Keratinocyte (primary cell): ENCODE results near the gene TNFAIP8. TPM values are rescaled to one million over a fixed set of nuclear protein-coding genes. Genes with fewer than 3 reads are reported as not detected.

Experiments
- DNase-seq: peaks from one replicate; pipeline ENCODE4 v3.0.0-alpha.2; 2011; ENCODE audit warnings: low read depth, missing footprints, low spot score
- FAIRE-seq: peaks from 2 replicates; lab custom pipeline; 2011; peaks lifted over from hg19 to GRCh38; lab: Jason Lieb, UNC
- H2AFZ ChIP-seq: 2 replicates; pipeline ENCODE4 v1.6.0; 2012; ENCODE audit warnings: low read length, control low read depth, inconsistent platforms; ENCODE audit not compliant: control insufficient read depth
- H3K27ac ChIP-seq: 2 replicates; pipeline ENCODE4 v1.5.1; 2011; ENCODE audit warnings: low read length; ENCODE audit not compliant: control insufficient read depth, insufficient read depth
- H3K27me3 ChIP-seq: 3 replicates; pipeline ENCODE4 v1.6.0; 2011; ENCODE audit warnings: low read length; ENCODE audit not compliant: control insufficient read depth, insufficient read depth; ENCODE audit errors: extremely low read depth
- H3K36me3 ChIP-seq, 2 experiments: 2 replicates in 1 of 2; 3 replicates in 1 of 2; pipeline ENCODE4 v1.5.1; 2011; ENCODE audit warnings: low read length in 2 of 2, mild to moderate bottlenecking in 1 of 2; ENCODE audit not compliant: control insufficient read depth in 2 of 2, insufficient read depth in 2 of 2; ENCODE audit errors: extremely low read depth in 1 of 2
- H3K4me1 ChIP-seq: 3 replicates; pipeline ENCODE4 v1.5.1; 2011; ENCODE audit warnings: low read length; ENCODE audit not compliant: control insufficient read depth, insufficient read depth; ENCODE audit errors: extremely low read depth
- H3K4me2 ChIP-seq: 3 replicates; pipeline ENCODE4 v1.6.0; 2011; ENCODE audit warnings: low read depth, low read length; ENCODE audit not compliant: control insufficient read depth, insufficient read depth; ENCODE audit errors: extremely low read depth
- H3K4me3 ChIP-seq, 3 experiments: fragments of 200-600 bp in 1 of 3; sonication (generic) in 1 of 3; 2 replicates in 2 of 3; 3 replicates in 1 of 3; pipeline ENCODE4 v1.5.1; 2011 to 2016; ENCODE audit warnings: low read length in 3 of 3, mild to moderate bottlenecking in 3 of 3, control low read depth in 2 of 3, inconsistent platforms in 1 of 3, low read depth in 1 of 3, mixed read lengths in 1 of 3, mixed run types in 1 of 3, moderate library complexity in 1 of 3; ENCODE audit not compliant: control insufficient read depth in 2 of 3, insufficient read depth in 2 of 3; ENCODE audit errors: extremely low read depth in 1 of 3
- H3K79me2 ChIP-seq: 2 replicates; pipeline ENCODE4 v1.6.0; 2012; ENCODE audit warnings: low read length; ENCODE audit not compliant: control insufficient read depth, insufficient read depth
- H3K9ac ChIP-seq: 3 replicates; pipeline ENCODE4 v1.6.0; 2011; ENCODE audit warnings: low read length; ENCODE audit not compliant: control insufficient read depth, insufficient read depth; ENCODE audit errors: extremely low read depth
- H3K9me1 ChIP-seq: 3 replicates; pipeline ENCODE4 v1.6.0; 2011; ENCODE audit warnings: low read length; ENCODE audit not compliant: control insufficient read depth, insufficient read depth; ENCODE audit errors: extremely low read depth
- H3K9me3 ChIP-seq: 2 replicates; pipeline ENCODE4 v1.5.1; 2012; ENCODE audit warnings: low read depth, low read length; ENCODE audit not compliant: control insufficient read depth
- H4K20me1 ChIP-seq: 3 replicates; pipeline ENCODE4 v1.6.0; 2011; ENCODE audit warnings: low read length; ENCODE audit not compliant: control insufficient read depth, insufficient read depth; ENCODE audit errors: extremely low read depth
- CTCF ChIP-seq, 3 experiments: IDR thresholded peaks in 1 of 3; conservative IDR thresholded peaks in 1 of 3; optimal IDR thresholded peaks in 1 of 3; 2 replicates in 2 of 3; 3 replicates in 1 of 3; pipeline versions ENCODE3 to v1.5.1; 2011; ENCODE audit warnings: low read length in 3 of 3, mild to moderate bottlenecking in 3 of 3, moderate library complexity in 2 of 3, control low read depth in 1 of 3, inconsistent platforms in 1 of 3; ENCODE audit not compliant: insufficient read depth in 2 of 3; ENCODE audit errors: extremely low read depth in 1 of 3
- EZH2 ChIP-seq: IDR thresholded peaks from one replicate; pipeline ENCODE4 v1.6.1; 2012; ENCODE audit warnings: inconsistent platforms, mild to moderate bottlenecking, low read length, moderate library complexity
- dilution Hi-C: fragments of 300-500 bp; cut with MboI; formaldehyde crosslinking; loops from one replicate; pipeline ENCODE4 v1.7.0; 2020; ENCODE audit warnings: low sequenced_read_pairs; ENCODE audit not compliant: extremely low pct_ligation_motif_present
- polyA plus RNA-seq, 5 experiments: library from polyadenylated mRNA; depleted of rRNA in 3 of 5; stranded (reverse) in 3 of 5; stranded (forward) in 1 of 5; unstranded in 1 of 5; fragments of >200 nt; gene quantifications; 1 replicate in 1 of 5; 2 replicates in 3 of 5; 3 replicates in 1 of 5; pipeline versions ENCODE4 v1.2.1 to v1.2.3, GENCODE V29; 2011 to 2012; ENCODE audit warnings: missing spikeins in 2 of 5, low read depth in 1 of 5, low replicate concordance in 1 of 5

TNFAIP8 gene
- polyA plus RNA-seq, 1 donor (not counting 4 experiments of a cell fraction or from before 2014, with no cell fraction given) = 20.8 TPM

GRCh38 chr5:119313658-119314605, 41.9 kb upstream of the TNFAIP8 start:
- dilution Hi-C loops = no loop called here
- no peaks in the 10 kb centered on the region for H3K79me2 ChIP-seq
- H4K20me1 ChIP-seq = no peaks in the 10 kb centered on the region
- H3K27me3 ChIP-seq = no peaks in the 10 kb centered on the region
- TF ChIP-seq CTCF (optimal IDR thresholded peaks at IDR 0.05 in 1 of 3, IDR thresholded peaks at IDR 0.05 in 1 of 3, conservative IDR thresholded peaks at IDR 0.05 in 1 of 3; ENCODE audit: extremely low read depth in 1 of 3, insufficient read depth in 2 of 3, low read length in 3 of 3) (no peak), EZH2 (no peak)
- no peak for DNase-seq
- no peak overlapping the region for H3K4me3 ChIP-seq
- H3K27ac ChIP-seq = no peak overlapping the region
- no peaks in the 10 kb centered on the region for H3K36me3 ChIP-seq
- H2AFZ ChIP-seq = no peak overlapping the region
- H3K4me2 ChIP-seq = no peak overlapping the region
- no peak for FAIRE-seq
- H3K9ac ChIP-seq = no peak overlapping the region
- H3K4me1 ChIP-seq = peaks cover 10% of the 10 kb centered on the region
- no peaks in the 10 kb centered on the region for H3K9me1 ChIP-seq
- no peaks in the 10 kb centered on the region for H3K9me3 ChIP-seq

GRCh38 chr5:119315516-119315949, 40.3 kb upstream of the TNFAIP8 start:
- Histone ChIP-seq H3K27me3 (no peaks in the 10 kb centered on the region), H3K4me1 (peaks cover 10% of the 10 kb centered on the region), H3K79me2 (no peaks in the 10 kb centered on the region), H3K27ac (no peak overlapping the region), H2AFZ (no peak overlapping the region), H3K9ac (no peak overlapping the region), H3K9me3 (no peaks in the 10 kb centered on the region), H3K4me3 (no peak overlapping the region), H3K4me2 (no peak overlapping the region), H3K36me3 (no peaks in the 10 kb centered on the region), H3K9me1 (no peaks in the 10 kb centered on the region), H4K20me1 (no peaks in the 10 kb centered on the region)
- peak; percentile 28 to 61 (median 54) for TF ChIP-seq CTCF (optimal IDR thresholded peaks at IDR 0.05 in 1 of 3, IDR thresholded peaks at IDR 0.05 in 1 of 3, conservative IDR thresholded peaks at IDR 0.05 in 1 of 3; ENCODE audit: extremely low read depth in 1 of 3, insufficient read depth in 2 of 3, low read length in 3 of 3)
- no peak for TF ChIP-seq EZH2
- dilution Hi-C loops = no loop called here
- DNase-seq (no peak), FAIRE-seq (peak; percentile 39)
